NCI-H1694 treated with DMSO at 0.1 percent for 48 hours (cell line): ENCODE data around the gene SLC25A21.

ENCODE experiments used
- DNase-seq: peaks from one replicate; lab custom pipeline; 2025; lab: John Stamatoyannopoulos, UW

Gene SLC25A21

DNA sequence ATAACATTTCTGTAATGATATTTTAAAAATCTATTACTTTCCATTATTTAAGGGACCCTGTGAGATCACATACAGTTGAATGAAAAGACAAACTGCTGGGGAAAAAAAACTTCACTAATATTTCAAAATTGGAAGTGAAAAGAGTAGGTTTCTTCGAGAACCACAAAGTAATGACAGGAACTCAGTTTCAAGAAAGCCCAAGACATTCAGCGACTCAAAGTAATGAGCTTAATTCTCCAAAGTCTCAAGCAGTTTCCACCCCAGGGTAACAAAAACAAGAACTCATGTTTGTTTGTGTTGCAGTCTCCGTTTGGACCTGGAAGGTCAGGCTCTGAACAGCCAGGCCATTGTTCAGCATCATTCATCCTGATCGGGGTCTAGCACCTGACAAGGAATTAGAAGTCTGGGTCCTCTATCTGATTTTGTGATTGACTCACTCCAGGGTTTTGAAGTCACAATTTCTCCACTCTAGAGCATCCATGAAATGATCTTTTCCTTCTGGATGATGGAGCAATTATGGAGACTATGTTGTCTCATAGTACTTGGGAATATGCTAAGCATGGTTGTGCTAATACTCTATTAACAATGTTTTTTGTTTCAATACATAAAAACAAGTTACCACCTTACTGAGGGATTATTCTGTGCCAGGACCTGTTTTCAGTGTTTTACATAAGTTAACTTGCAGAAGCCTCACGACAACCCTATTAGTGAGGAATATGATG, 126.9 kb downstream of the SLC25A21 start:
- no peak for DNase-seq

DNA sequence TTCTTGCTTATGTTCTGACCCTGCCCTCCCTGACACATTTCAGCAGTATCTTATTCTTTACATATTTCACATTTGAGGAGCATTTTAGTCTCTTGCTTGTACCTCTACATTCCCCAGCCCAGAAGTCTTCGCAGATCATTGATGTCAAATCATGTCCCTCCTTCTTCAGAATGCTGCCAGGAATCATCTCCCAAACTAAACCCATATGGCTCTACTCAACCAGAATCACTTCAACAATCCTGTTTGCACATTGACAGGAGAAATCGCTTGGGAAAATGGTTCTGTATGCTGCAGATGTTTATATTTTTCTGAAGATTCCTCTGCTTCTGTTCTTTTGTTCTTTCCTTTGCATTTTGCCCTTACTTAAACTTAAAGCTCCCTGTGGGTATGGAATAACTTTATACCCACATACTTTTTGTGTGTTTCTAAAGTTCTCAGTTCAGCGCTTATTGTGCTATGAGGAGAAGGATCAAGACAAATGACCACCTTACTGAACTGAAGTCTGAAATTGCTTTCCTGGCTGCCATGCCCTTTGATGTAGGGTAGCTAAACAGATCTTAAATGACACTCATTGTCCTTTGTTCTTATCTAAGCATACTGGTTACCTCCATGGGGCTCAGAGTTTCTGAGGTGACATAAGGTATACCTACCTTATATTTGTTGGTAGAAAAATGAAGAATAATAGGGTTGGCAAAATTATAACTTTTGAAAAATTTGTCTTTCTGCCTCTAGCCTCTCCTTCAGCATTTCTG, 134.6 kb downstream of the SLC25A21 start:
- peak; percentile 45 for DNase-seq

DNA sequence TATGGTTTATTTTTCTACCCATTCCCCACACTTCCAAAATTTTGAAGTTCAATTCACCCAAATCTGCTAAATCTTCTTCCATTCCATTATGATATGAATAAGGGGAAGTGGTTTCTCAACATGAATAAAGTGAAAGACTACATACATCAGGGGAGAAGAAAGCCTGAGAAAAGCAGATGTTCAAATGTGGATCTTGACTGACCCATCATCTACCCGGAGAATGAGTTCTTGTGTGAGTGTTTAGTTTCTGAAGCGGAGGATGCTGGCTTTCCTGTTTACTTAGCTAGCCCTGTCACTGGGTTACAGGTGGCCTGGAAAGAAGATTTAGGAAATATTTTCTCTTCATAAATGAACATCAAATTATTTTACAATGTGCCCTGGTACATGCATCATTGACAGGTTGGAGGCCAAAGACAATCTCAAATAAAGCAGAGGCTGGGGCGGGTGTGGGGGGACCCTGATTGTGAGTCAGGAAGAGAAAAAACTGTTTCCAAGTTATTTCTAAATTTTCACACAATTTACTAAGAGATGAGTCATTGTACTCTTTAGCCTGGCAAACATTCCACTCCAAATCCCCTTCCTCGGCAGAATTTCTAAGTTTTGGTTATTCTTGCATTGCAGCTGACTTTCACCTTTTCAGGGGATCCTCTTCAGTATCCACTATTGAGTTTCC, 135.6 kb downstream of the SLC25A21 start:
- DNase-seq: no peak

DNA sequence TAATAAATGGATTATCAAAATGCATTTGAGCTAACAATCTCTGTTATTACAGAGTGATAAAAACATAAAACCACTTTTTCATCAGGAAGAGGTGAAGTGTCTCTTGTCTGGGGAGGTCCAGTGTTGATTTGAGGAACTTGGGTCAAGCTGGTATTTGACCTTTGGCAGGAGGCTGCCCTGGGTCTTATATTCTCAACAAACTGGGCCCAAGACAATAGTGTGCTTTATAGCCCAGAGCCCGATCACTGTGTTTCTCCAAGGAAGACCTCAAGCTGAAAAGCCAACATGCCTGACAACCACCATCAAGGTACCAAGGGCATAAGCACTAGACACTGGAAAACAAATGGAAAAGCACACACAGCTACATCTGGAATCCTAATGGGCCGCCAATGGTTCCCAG, 137.0 kb downstream of the SLC25A21 start:
- no peak for DNase-seq

DNA sequence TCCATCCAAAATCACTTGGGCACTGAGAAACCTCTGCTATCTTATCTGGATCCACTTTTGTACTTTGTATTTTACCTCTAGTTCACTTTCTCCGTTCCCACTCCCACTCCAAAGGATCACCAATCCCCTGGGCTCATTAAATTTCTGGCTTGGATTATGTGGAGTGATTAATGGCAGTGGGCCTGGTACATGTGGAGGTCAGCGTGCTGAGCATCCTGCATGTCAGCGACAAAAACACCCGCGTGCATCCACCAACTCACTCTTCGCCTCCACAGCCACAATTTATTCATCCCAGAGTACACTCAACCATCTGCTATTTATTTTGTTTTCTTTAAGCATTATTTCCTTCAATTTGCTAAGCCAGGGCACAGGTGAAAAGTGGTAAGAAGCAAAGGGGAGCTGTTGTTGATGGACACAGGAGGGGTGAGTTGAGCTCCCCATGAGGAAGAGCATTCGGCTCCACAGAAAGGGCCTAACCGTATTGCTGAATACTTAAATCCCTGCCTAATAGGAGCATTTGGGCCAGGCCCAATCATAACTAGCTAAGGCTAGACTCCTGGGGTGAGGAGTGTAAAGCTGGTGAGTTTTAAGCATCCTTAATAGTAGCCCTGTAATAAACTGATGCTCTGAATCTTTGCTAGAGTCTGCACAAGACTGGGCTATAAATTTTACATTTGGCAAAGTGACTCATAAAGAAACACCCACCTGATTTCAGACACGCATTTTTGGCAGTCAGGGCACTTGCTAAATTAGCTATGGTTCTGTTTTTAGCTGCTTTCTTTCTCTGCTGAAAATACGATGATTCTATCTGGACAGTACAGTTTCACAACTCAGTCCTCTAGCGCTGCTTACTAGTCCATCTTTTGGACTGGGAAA, 137.8 kb downstream of the SLC25A21 start:
- DNase-seq: peak; percentile 38

DNA sequence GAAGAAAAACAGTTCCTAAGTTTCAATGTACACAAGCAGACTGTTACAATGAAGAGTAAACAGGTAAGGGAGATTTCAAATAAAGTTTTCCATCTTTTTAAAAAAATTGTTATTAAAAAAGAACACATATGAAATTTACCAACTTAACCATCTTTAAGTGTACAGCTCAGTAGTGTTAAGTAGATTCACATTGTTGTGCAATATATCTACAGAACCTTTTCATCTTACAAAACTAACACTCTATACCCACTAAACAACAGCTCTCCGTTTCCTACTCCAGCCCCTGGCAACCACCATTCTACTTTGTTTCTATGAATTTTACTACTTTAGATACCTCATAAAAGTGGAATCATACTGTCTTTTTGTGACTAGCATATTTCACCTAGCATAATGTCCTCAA, 139.5 kb downstream of the SLC25A21 start:
- no peak for DNase-seq

DNA sequence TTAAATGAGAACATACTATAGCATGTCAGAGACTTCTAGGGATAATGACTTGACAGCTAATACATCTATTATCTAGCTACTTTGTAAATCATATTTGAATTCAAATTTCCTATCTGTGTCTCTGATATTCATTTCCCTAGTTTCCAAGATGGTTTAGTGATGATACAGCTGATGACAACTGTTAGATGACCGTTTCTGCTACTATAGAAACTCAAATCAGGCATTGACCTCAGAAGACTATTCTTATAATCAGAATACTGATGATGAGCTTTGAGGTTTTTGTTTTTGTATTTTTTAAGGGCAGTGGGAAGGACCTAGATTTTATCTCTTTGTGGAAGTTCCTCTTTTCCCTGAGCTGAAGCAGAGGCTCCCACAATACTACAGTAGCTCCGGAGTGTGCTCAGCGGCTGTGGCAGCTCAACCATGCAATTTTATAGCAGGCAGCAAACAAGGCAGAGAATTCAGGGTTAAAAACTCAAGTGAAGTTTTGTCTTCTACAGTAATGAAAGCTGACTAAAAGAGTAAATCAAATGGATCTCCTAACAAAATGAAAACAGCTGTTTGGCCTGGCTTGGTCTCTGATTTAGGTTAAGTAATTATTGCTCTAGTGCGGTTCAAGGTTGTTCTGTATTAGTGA, 145.1 kb downstream of the SLC25A21 start:
- DNase-seq: no peak

DNA sequence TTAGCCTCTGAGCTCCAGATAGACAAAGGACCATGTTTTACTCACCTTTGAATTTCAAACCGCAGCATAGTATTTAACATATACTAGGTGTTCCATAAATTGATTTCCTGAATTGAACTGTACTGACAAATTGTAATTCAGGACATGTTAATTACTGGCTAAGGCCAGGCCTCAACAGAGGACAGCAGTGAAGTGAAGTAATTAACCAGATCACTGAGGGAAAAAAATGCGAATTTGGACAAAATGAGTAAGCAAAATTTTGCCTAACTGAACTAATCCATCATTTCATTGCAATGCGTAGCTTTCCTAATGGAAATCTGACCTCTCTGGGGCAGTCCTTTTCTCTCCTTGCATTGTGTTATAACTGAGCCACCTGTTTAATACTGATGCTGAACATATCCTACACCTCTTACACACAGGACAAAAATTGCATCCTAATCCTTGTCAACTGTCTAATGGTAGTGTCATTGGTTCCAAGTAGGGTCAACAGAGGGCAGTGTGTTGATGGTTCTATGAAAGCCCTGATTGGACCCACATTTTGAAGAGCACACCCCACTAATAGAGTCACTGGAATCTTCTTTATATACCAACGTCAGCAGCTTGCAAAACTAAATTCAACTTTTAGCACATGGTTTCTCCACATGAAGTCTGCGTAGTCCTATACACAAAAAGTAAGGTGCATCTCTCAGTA, 148.4 kb downstream of the SLC25A21 start:
- DNase-seq: no peak

DNA sequence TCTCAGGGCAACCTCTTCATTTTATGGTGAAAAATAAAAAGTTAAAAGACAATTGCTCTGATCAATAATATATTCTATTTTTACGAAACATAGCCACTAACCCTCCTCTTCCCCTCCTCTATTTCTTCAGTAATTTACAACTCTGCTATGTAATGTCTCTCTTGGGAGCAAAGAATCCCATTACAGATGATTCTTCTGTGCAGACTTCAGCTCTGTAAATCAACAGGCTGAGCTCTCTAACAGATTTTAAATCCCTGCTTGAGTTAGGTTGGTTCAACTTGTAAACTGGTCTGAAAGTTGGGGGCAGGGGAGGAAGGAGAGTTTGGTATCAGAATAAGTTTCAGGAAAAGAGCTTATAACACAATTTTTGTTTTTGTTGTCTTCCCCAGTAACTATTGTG, 151.0 kb downstream of the SLC25A21 start:
- DNase-seq: no peak

DNA sequence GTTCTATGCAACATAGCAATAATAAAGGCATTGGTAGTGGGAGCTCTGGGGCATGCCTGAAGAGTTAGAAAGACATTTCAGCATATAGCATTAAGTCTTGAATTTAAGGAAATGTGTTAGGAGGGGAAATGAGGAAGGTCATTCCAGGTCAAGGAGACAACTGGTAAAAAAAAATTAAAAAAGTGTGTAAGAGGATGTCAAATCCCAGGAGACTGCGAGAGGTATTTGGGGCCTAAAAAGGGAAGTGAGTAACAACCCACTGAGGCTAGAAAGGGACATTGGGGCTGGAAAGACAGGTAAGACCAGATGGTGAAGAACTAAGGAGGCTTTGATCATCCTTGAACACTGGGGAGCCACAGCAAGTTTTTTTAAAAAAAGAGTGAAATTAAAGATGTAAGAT, 152.9 kb downstream of the SLC25A21 start:
- DNase-seq: no peak

DNA sequence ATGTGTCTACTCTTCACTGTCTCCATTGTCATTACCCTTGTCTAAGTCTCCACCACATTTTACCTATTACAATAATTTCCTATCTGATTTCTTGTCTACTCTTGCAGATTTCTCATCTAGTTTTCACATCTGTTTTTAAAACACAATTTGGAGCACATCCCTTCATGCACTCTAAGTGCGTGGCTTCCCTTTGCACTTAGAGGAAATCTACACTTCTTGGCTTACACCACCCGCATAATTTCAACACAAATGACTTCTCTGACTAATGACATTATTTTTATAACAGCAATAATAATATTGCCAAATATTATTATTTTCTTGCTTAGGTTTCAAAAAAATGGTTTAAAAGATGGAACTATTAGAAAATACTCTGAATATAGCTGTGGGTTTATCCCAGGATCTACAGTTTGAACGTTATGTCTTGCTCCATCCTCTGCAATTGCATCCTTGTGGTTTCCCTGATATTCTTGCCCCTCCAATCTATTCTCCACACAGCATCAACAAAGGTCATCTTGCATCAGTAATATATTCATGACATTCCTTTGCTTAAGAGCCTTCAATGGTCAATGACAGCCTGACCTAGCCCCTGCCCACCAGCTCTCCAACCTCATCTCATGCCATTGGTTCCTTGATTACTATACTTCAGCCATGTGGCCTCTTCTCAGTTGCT, 153.7 kb downstream of the SLC25A21 start:
- DNase-seq: no peak

DNA sequence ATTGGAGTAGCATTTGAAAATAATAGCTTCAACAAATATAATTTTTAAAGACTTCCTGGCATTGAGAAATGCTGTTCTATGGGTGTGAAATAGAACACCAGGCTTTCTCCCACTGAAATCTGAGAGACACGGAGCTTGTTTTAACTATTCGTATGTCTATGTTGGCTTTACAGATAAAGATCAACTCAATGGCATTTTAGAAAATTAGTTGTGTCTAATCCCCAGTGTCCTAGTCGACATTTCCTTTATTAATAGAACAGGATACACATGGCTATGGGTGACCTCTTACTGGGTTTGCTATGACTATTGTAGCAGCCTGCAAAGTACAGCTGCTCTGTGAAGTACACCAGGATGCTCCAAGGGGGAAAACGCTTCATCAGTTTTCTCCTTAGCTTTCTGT, 159.3 kb downstream of the SLC25A21 start:
- no peak for DNase-seq

DNA sequence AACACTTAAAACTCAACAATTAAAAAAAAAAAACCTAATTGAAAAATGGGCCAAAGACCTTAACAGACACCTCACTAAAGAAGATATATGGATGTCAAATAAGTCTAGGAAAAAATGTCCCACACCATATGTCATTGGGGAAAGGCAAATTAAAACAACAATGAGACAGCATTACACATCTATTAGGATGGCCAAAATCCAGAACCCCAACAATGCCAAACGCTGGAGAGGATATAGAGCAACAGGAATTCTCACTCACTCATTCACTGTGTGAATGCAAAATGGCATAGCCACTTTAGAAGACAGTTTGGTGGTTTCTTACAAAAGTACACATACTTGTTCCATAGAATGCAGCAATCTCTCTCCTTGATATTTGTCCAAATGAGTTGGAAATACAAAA, 173.7 kb downstream of the SLC25A21 start:
- DNase-seq: no peak

DNA sequence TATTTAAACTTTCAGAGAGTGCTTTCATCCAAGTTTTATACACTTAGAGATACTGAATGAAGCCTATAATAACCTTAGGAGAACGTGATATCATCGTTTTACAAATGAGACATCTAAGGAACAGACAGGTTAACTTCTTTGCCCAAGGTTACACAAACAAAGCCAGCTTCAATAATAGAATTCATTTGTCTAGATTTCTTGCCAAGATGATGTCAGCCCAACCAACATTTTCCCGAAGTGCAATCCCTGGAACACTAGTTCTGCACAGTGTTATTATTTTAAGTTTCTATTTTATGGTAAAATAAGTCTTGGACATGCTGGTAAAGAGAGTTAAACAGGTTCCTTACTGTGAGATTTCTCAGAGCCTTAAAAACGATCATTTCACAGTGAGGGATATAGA, 174.6 kb downstream of the SLC25A21 start:
- no peak for DNase-seq

DNA sequence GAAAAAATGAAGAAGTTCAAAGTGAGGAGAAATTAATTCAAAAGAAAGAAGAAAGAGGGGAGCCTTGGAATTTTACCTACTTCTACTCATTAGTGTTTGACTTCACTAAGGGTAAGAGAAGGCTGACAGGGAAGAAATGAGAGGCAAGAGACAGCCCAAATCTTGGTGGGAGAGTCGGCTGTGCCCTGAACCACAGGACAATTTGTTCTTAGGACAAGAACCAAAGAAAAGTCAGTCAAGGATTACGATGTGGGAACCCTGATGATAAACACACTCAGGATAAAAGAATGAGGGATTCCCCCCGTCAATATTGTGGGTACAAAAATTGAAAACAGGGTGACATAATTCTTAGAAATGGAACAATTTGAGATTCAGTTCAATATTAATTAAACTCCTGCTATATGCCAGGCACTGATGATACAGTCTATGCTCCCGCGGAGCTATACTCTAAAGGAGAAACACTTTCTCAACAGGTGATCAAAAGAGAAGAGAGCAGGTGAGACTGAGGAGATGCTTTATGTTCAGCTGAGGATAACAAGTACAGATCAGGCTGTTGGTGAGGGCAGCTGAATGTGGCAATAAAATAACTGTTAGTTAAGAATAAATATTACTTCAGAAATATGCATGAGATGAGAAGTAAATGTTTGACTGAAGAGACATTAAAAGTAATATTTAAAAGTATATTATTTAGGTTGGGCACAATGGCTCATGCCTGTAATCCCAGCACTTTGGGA, 175.4 kb downstream of the SLC25A21 start:
- no peak for DNase-seq

DNA sequence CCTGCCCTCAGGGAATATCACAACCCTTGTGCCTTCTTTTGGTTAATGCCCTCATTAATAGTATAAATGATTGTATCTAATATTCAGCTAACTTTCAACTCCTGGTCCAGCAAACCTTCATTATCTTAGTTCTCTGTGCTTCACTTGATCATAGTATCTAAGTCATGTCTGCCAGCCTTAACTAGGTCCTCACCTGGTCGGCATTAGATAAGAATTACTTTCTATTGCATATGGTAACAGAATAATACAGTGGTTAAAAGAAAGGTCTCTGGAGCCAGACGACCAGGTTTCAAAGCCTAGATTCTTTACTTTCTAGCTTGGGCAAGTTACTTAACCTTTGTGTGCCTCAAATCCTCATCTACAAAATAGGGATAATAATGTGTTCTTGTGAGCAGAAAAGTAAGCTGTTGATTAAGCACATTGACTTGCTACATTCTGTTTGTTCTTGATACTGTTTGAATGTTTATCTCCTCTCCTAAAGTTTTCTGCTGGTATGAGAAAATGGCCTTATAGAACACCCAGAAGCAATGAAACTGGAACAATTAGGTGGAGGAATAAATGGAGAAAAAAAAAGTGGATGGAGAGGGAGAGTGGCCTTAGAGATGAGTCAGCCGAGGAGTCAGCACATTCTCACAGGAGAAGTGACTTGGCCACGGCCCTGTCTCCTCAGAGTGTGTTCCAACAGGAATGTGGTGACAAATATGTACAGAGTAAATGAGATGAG, 176.1 kb downstream of the SLC25A21 start:
- DNase-seq: no peak

DNA sequence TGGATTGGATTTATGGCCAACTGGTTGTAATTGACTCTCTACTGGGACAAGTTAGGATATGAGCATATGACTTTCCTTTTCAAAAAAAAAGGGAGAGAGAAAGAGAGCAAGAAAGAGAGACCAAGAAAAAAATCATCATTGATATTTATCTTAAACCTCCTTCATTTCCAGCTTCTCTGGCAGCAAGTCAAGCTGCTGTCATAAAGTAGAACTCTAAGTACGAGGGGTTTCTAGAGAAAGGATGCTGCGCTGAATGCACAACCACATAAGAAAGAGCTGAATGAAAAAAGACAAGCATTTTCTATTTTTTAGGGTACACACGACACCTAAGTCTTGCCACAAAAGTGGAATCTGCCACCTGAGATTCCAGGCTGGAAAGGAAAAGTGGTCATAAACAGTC, 182.6 kb downstream of the SLC25A21 start:
- no peak for DNase-seq

DNA sequence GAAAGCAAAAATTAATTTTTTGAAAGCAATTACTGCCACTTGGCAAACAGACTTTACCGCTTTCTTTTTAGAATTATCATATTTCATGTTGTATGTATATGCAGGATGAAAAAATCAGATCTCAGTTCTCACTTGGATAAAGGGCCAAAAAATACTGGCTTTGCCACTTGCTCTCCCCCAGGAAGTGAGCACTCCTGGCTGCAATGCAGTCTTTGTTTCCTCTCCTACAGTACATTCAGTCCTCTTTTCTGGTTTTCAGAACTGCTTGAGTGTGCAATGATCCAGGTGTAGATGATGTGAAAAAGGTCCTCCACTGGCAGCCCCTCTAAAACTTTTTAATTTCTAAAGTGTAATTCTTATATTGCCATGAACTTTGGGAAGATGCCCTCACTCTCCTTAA, 183.4 kb downstream of the SLC25A21 start:
- no peak for DNase-seq

DNA sequence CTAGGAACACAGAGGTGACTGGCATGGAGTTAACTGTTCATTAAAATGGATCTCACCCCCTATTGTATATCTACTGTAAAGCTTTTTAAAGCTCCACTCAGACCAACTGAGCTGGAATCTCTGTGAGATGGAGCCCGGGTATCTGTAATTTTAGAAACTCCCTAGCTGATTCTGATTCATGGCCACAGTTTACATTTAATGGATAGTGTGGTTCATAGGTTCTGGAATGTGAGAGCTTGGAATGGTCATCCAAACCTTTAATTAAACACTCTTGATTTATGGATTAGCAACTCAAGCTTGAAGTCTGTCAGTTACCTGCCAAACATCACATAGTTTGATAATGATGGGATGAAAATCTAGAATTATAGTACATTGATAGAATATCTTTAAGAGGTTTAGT, 183.8 kb downstream of the SLC25A21 start:
- no peak for DNase-seq
